Measurements from ENCODE around the gene HAL. TPM values are rescaled to one million over a fixed set of nuclear protein-coding genes. Genes with fewer than 3 reads are reported as not detected.

HAL gene
- total RNA-seq, 1 experiment from 2014 or later: 1.5 TPM

DNA sequence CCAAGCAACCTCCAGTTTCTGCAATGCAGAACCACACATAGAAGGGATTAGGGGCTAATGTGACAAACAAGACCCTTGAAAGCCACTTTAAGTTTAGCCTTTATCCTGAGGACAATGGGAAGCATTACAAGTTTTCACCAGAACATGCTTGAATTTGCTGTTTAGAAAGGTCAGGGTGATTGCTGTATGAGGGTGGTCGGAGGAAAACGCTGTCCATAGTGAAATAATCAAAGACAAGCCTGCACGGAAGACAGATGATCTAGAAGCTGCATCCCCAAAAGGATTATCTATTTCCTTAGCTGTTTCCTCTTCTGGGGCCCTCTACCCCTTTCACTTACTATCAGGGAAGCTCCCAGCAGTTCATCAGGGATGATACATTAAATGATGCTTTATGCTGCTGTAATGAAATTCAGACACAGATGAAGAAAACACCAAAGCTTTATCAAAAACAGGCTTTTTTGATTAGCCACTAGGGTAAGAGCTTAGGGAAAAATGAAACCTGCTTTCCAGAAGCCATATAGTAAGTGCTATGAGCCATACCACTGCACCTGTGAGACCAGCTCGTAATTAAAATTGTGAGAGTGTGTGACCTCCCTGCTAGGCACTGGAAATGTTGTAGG lies 6.5 kb downstream of the HAL start:
- CTCF ChIA-PET: no interaction called here

DNA sequence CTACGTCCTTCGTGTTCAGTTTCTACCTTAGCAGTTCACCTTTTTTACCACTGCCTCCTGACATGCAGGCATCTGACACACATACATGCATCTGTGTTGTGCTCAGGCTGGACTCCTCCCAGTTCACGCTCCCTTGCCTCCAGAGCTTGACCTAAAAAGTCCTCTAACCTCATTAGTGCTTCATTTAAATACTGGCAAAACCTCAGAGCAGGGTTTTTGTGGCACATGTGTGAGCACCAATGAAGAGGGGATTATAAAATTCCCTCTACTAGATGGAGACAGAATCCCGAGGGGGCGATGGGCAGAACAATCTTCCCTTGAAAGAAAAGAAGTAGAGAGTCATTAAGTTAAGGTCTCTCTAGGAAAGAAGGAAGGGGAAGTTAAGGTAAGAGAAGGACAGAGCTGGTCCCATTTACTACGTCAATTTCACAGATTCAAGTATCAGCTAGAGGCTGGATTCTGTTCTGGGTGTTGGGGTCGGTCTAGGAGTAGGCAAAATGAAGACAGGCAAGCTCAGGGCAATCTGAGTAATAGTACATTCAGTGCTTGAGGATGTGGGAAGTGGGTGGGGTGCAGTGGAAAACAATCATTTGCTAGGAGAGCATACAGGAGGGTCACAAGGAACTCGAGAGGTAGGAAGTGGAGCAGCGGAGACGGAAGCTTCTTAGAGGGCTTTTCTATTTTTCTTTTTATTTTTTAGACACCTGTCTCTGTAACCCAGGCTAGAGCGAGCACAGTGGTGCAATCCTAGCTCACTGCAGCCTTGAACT lies 7.5 kb downstream of the HAL start:
- Histone ChIP-seq H2AFZ (ENCODE audit: low read length) (no peak overlapping the region), H3K9ac (ENCODE audit: low read length) (no peak overlapping the region), H4K20me1 (ENCODE audit: low read length) (no peaks in the 10 kb centered on the region), H3K4me3 (ENCODE audit: low read length) (no peak overlapping the region), H3K79me2 (ENCODE audit: low read length) (no peaks in the 10 kb centered on the region), H3K9me3 (ENCODE audit: low read length) (no peaks in the 10 kb centered on the region), H3K4me1 (ENCODE audit: insufficient read depth, low read length) (no peaks in the 10 kb centered on the region), H3K36me3 (ENCODE audit: low read depth, low read length) (no peaks in the 10 kb centered on the region), H3K9me2 (replicated peaks; ENCODE audit: low read length) (no peaks in the 10 kb centered on the region), H3F3A (ENCODE audit: low read length, unreplicated experiment) (no peaks in the 10 kb centered on the region), H3K27ac (ENCODE audit: low read length) (no peak overlapping the region), H3K27me3 (ENCODE audit: low read length) (no peaks in the 10 kb centered on the region), H3K4me2 (ENCODE audit: low read length) (no peak overlapping the region)
- CTCF ChIA-PET: no interaction called here
- DNase-seq: no peak
- BruUV-seq (replicated peaks): no TSS peak
- no peak for ATAC-seq
- no peak for TF ChIP-seq EZH2 (IDR thresholded peaks at IDR 0.05; ENCODE audit: low read length, unreplicated experiment)
- no peak for TF ChIP-seq EZH2phosphoT487 (IDR thresholded peaks at IDR 0.05; ENCODE audit: borderline replicate concordance, low read length)
- TF ChIP-seq, protein P1, sequence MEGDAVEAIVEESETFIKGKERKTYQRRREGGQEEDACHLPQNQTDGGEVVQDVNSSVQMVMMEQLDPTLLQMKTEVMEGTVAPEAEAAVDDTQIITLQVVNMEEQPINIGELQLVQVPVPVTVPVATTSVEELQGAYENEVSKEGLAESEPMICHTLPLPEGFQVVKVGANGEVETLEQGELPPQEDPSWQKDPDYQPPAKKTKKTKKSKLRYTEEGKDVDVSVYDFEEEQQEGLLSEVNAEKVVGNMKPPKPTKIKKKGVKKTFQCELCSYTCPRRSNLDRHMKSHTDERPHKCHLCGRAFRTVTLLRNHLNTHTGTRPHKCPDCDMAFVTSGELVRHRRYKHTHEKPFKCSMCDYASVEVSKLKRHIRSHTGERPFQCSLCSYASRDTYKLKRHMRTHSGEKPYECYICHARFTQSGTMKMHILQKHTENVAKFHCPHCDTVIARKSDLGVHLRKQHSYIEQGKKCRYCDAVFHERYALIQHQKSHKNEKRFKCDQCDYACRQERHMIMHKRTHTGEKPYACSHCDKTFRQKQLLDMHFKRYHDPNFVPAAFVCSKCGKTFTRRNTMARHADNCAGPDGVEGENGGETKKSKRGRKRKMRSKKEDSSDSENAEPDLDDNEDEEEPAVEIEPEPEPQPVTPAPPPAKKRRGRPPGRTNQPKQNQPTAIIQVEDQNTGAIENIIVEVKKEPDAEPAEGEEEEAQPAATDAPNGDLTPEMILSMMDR (conservative IDR thresholded peaks at IDR 0.05; ENCODE audit: low read depth, low read length): no peak
- intact Hi-C loops (cut with micrococcal nuclease): no loop called here
- POLR2A ChIA-PET (ENCODE audit: unreplicated experiment): no interaction called here

More for the DNA sequence above, 6.5 kb downstream of the HAL start:
- no peaks in the 10 kb centered on the region for H3K9me3 ChIP-seq (ENCODE audit: low read length)
- POLR2A ChIA-PET (ENCODE audit: unreplicated experiment): no interaction called here
- H2AFZ ChIP-seq (ENCODE audit: low read length): no peak overlapping the region
- no TSS peak for BruUV-seq (replicated peaks)
- ATAC-seq (no peak), DNase-seq (no peak)
- no peaks in the 10 kb centered on the region for H3K9me2 ChIP-seq (replicated peaks; ENCODE audit: low read length)
- H3K27ac ChIP-seq (ENCODE audit: low read length): no peak overlapping the region
- H3K9ac ChIP-seq (ENCODE audit: low read length): no peak overlapping the region
- no peaks in the 10 kb centered on the region for H4K20me1 ChIP-seq (ENCODE audit: low read length)
- H3F3A ChIP-seq (ENCODE audit: low read length, unreplicated experiment): no peaks in the 10 kb centered on the region
- H3K79me2 ChIP-seq (ENCODE audit: low read length): no peaks in the 10 kb centered on the region
- H3K4me3 ChIP-seq (ENCODE audit: low read length): no peak overlapping the region
- intact Hi-C loops (cut with micrococcal nuclease): no loop called here
- H3K4me2 ChIP-seq (ENCODE audit: low read length): no peak overlapping the region
- no peaks in the 10 kb centered on the region for H3K27me3 ChIP-seq (ENCODE audit: low read length)
- TF ChIP-seq, protein P1 (conservative IDR thresholded peaks at IDR 0.05; ENCODE audit: low read depth, low read length): no peak
- TF ChIP-seq EZH2 (IDR thresholded peaks at IDR 0.05; ENCODE audit: low read length, unreplicated experiment) (no peak), EZH2phosphoT487 (IDR thresholded peaks at IDR 0.05; ENCODE audit: borderline replicate concordance, low read length) (no peak)
- no peaks in the 10 kb centered on the region for H3K36me3 ChIP-seq (ENCODE audit: low read depth, low read length)
- H3K4me1 ChIP-seq (ENCODE audit: insufficient read depth, low read length): no peaks in the 10 kb centered on the region

Data from PC-3 (cell line).